Effector CD4-positive, alpha-beta T cell (primary cell): Measurements from ENCODE around the gene KCNMB1.

Experiments used
- DNase-seq: peaks from one replicate; pipeline ENCODE4 v3.0.0-alpha.2; 2020

KCNMB1 gene

GRCh38 chr5:170375283-170375682, 13.9 kb downstream of the KCNMB1 start:
- no peak for DNase-seq

GRCh38 chr5:170372971-170373370, 16.2 kb downstream of the KCNMB1 start:
- no peak for DNase-seq

GRCh38 chr5:170368586-170368985, 20.6 kb downstream of the KCNMB1 start:
- DNase-seq, result no peak

GRCh38 chr5:170366276-170366675, 22.9 kb downstream of the KCNMB1 start:
- no peak for DNase-seq

- DNase-seq, result no peak
Measured at GRCh38 chr5:170365831-170366230, 23.3 kb downstream of the KCNMB1 start.

- DNase-seq, result no peak
Measured at GRCh38 chr5:170365011-170365410, 24.2 kb downstream of the KCNMB1 start.

GRCh38 chr5:170363671-170364070, 25.5 kb downstream of the KCNMB1 start:
- no peak for DNase-seq

GRCh38 chr5:170362656-170363055, 26.5 kb downstream of the KCNMB1 start:
- no peak for DNase-seq

GRCh38 chr5:170362102-170362501, 27.1 kb downstream of the KCNMB1 start:
- DNase-seq, result no peak

- DNase-seq, result no peak
Measured at GRCh38 chr5:170361616-170362015, 27.6 kb downstream of the KCNMB1 start.

GRCh38 chr5:170361116-170361515, 28.1 kb downstream of the KCNMB1 start:
- no peak for DNase-seq

- no peak for DNase-seq
Measured at GRCh38 chr5:170360709-170361108, 28.5 kb downstream of the KCNMB1 start.

GRCh38 chr5:170357955-170358444, 31.2 kb downstream of the KCNMB1 start:
- no peak for DNase-seq

- no peak for DNase-seq
Measured at GRCh38 chr5:170355601-170356098, 33.5 kb downstream of the KCNMB1 start.

GRCh38 chr5:170353961-170354360, 35.2 kb downstream of the KCNMB1 start:
- no peak for DNase-seq

- no peak for DNase-seq
Measured at GRCh38 chr5:170353011-170353761, 36.0 kb downstream of the KCNMB1 start.

- DNase-seq, result no peak
Measured at GRCh38 chr5:170348137-170348633, 41.0 kb downstream of the KCNMB1 start.

GRCh38 chr5:170347022-170347567, 42.1 kb downstream of the KCNMB1 start:
- DNase-seq, result no peak

- no peak for DNase-seq
Measured at GRCh38 chr5:170345971-170346370, 43.2 kb downstream of the KCNMB1 start.

- DNase-seq, result no peak
Measured at GRCh38 chr5:170343177-170343576, 46.0 kb downstream of the KCNMB1 start.

- DNase-seq, result no peak
Measured at GRCh38 chr5:170342153-170342725, 46.9 kb downstream of the KCNMB1 start.

GRCh38 chr5:170341545-170341944, 47.6 kb downstream of the KCNMB1 start:
- DNase-seq, result no peak

- no peak for DNase-seq
Measured at GRCh38 chr5:170339780-170340167, 49.4 kb downstream of the KCNMB1 start.
